Neural progenitor cell (in vitro differentiated cells): Measurements from ENCODE around the gene HES5. TPM values are rescaled to one million over a fixed set of nuclear protein-coding genes. Genes with fewer than 3 reads are reported as not detected.

ENCODE experiments used
- DNase-seq: peaks from one replicate; pipeline ENCODE4 v3.0.0-alpha.2; 2016; ENCODE audit warnings: low spot score
- H2AFZ ChIP-seq: fragments of 200-600 bp; sonication (generic); replicated peaks from 2 replicates; pipeline ENCODE4 v1.6.1; 2016; ENCODE audit warnings: antibody characterized with exemption
- H3F3A ChIP-seq: fragments of 200-600 bp; sonication (generic); 2 replicates; pipeline ENCODE4 v1.6.1; 2016; ENCODE audit warnings: antibody characterized with exemption, low read depth
- H3K27ac ChIP-seq: fragments of 200-600 bp; sonication (generic); 2 replicates; pipeline ENCODE4 v1.5.1; 2016; ENCODE audit warnings: mild to moderate bottlenecking
- H3K27me3 ChIP-seq: fragments of 200-600 bp; sonication (generic); 2 replicates; pipeline ENCODE4 v1.6.1; 2016; ENCODE audit warnings: mild to moderate bottlenecking, moderate library complexity
- H3K36me3 ChIP-seq: fragments of 200-600 bp; sonication (generic); 2 replicates; pipeline ENCODE4 v1.5.1; 2016
- H3K4me1 ChIP-seq: fragments of 200-600 bp; sonication (generic); 2 replicates; pipeline ENCODE4 v1.6.1; 2016; ENCODE audit warnings: mixed run types
- H3K4me2 ChIP-seq: fragments of 200-600 bp; sonication (generic); 2 replicates; pipeline ENCODE4 v1.6.1; 2016
- H3K4me3 ChIP-seq: fragments of 200-600 bp; sonication (generic); 2 replicates; pipeline ENCODE4 v1.5.1; 2016
- H3K79me2 ChIP-seq: fragments of 200-600 bp; sonication (generic); 2 replicates; pipeline ENCODE4 v1.6.1; 2016; ENCODE audit warnings: low read depth
- H3K9ac ChIP-seq: fragments of 200-600 bp; sonication (generic); 2 replicates; pipeline ENCODE4 v1.6.1; 2016
- H3K9me3 ChIP-seq: fragments of 200-600 bp; sonication (generic); 2 replicates; pipeline ENCODE4 v1.5.1; 2016; ENCODE audit warnings: low read depth
- H4K20me1 ChIP-seq: fragments of 200-600 bp; sonication (generic); 2 replicates; pipeline ENCODE4 v1.6.1; 2016; ENCODE audit warnings: low read depth
- H3K27ac Mint-ChIP-seq: 3 replicates; pipeline ENCODE4 v1.8.0; 2021; ENCODE audit warnings: mixed read lengths
- H3K27me3 Mint-ChIP-seq: 2 replicates; pipeline ENCODE4 v1.8.0; 2022; ENCODE audit warnings: low read depth, mild to moderate bottlenecking, inconsistent platforms, moderate library complexity, mixed read lengths; ENCODE audit not compliant: insufficient read depth
- H3K36me3 Mint-ChIP-seq: 3 replicates; pipeline ENCODE4 v1.8.0; 2021; ENCODE audit warnings: mixed read lengths
- H3K4me1 Mint-ChIP-seq: 3 replicates; pipeline ENCODE4 v1.8.0; 2021; ENCODE audit warnings: mixed read lengths
- H3K4me3 Mint-ChIP-seq: 3 replicates; pipeline ENCODE4 v1.8.0; 2021; ENCODE audit warnings: mild to moderate bottlenecking, moderate library complexity, mixed read lengths
- H3K9me3 Mint-ChIP-seq: 3 replicates; pipeline ENCODE4 v1.8.0; 2020; ENCODE audit warnings: mixed read lengths
- CTCF ChIP-seq: fragments of 200-600 bp; sonication (generic); IDR thresholded peaks from 2 replicates; pipeline ENCODE4 v1.5.1; 2017; ENCODE audit warnings: antibody characterized with exemption, mild to moderate bottlenecking
- EZH2 ChIP-seq: fragments of 200-600 bp; sonication (generic); IDR thresholded peaks from 2 replicates; pipeline ENCODE4 v1.6.1; 2017; ENCODE audit warnings: antibody characterized with exemption, mild to moderate bottlenecking, moderate library complexity
- EZH2phosphoT487 ChIP-seq: fragments of 200-600 bp; sonication (generic); IDR thresholded peaks from 2 replicates; pipeline ENCODE4 v1.6.1; 2017; ENCODE audit warnings: antibody characterized with exemption
- total RNA-seq: library from RNA; depleted of rRNA; stranded (reverse); fragments of >200 nt; gene quantifications from 2 replicates; pipeline ENCODE4 v1.2.3, GENCODE V29; 2015; ENCODE audit warnings: low replicate concordance

HES5 gene
- total RNA-seq, 1 donor from 2014 or later: 6.4 TPM

GRCh38 chr1:2501820-2502119 is 28.3 kb downstream of the HES5 start:
- Histone ChIP-seq H4K20me1 (peaks cover 25% of the 10 kb centered on the region), H3K9ac (no peak overlapping the region), H3K4me1 (no peaks in the 10 kb centered on the region), H3K36me3 (no peaks in the 10 kb centered on the region), H3K27ac (no peak overlapping the region), H3K79me2 (no peaks in the 10 kb centered on the region), H3K9me3 (no peaks in the 10 kb centered on the region), H3K4me3 (no peak overlapping the region), H3K4me2 (no peak overlapping the region), H3F3A (no peaks in the 10 kb centered on the region), H3K27me3 (no peaks in the 10 kb centered on the region), H2AFZ (no peak overlapping the region)
- DNase-seq: no peak
- Mint-ChIP-seq H3K27ac (no peak overlapping the region), H3K4me1 (peaks cover 3% of the 10 kb centered on the region), H3K27me3 (peaks cover 2% of the 10 kb centered on the region), H3K4me3 (no peak overlapping the region), H3K36me3 (no peaks in the 10 kb centered on the region), H3K9me3 (no peaks in the 10 kb centered on the region)
- TF ChIP-seq EZH2: no peak
- no peak for TF ChIP-seq EZH2phosphoT487
- TF ChIP-seq CTCF: no peak

- Mint-ChIP-seq H3K4me1 (peaks cover 3% of the 10 kb centered on the region), H3K9me3 (no peaks in the 10 kb centered on the region), H3K36me3 (no peaks in the 10 kb centered on the region), H3K4me3 (no peak overlapping the region), H3K27ac (no peak overlapping the region), H3K27me3 (no peaks in the 10 kb centered on the region)
- H3K79me2 ChIP-seq: no peaks in the 10 kb centered on the region
- H3K27ac ChIP-seq: no peak overlapping the region
- H3K9me3 ChIP-seq: no peaks in the 10 kb centered on the region
- no peaks in the 10 kb centered on the region for H3K36me3 ChIP-seq
- H4K20me1 ChIP-seq: peaks cover 19% of the 10 kb centered on the region
- H2AFZ ChIP-seq: no peak overlapping the region
- H3K9ac ChIP-seq: no peak overlapping the region
- no peaks in the 10 kb centered on the region for H3F3A ChIP-seq
- H3K4me1 ChIP-seq: no peaks in the 10 kb centered on the region
- H3K4me2 ChIP-seq: no peak overlapping the region
- H3K27me3 ChIP-seq: no peaks in the 10 kb centered on the region
- no peak for DNase-seq
- no peak overlapping the region for H3K4me3 ChIP-seq
- no peak for TF ChIP-seq EZH2phosphoT487
- no peak for TF ChIP-seq EZH2
- no peak for TF ChIP-seq CTCF
Measured at GRCh38 chr1:2501041-2501819, 28.8 kb downstream of the HES5 start.

DNA sequence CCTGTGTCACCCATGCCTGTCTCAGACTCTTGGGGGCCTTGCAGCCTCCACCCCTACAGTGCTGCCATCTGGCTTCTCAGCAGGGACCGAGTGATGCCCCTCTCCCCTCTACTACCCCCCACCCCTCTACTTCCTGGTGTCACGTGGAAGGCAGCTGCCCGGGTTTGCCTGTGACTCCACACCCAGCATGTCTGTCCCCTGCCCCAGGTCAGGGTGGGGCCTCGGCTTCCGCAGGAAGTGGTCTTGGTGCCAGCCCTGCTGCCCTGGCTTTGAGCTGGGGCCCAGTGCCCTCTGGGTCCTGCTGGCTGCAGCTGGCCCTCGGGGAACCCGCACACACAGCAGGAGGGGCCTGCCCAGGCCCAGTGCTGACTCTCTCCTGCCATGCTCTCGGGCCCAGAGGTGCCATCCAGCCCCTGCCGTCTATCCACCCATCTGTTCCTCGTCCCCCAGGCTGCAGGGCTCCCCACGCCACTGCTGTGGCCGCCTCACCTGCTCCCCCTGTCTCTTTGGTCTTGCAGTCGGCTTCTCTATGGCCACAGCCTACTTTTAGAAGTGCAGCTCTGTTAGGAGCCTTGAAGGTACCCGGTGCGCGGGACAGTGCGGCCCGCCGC is 30.0 kb downstream of the HES5 start:
- Mint-ChIP-seq H3K27me3 (no peaks in the 10 kb centered on the region), H3K4me1 (peaks cover 3% of the 10 kb centered on the region), H3K9me3 (no peaks in the 10 kb centered on the region), H3K27ac (no peak overlapping the region), H3K4me3 (no peak overlapping the region), H3K36me3 (no peaks in the 10 kb centered on the region)
- DNase-seq: no peak
- Histone ChIP-seq H4K20me1 (peaks cover 8% of the 10 kb centered on the region), H3K9me3 (no peaks in the 10 kb centered on the region), H3F3A (no peaks in the 10 kb centered on the region), H3K27ac (no peak overlapping the region), H3K4me2 (no peak overlapping the region), H3K79me2 (no peaks in the 10 kb centered on the region), H2AFZ (no peak overlapping the region), H3K4me3 (no peak overlapping the region), H3K27me3 (no peaks in the 10 kb centered on the region), H3K9ac (no peak overlapping the region), H3K4me1 (no peaks in the 10 kb centered on the region), H3K36me3 (no peaks in the 10 kb centered on the region)
- TF ChIP-seq CTCF (no peak), EZH2 (no peak), EZH2phosphoT487 (no peak)
